H1 (cell line): ENCODE data around the gene CHST4. TPM values are rescaled to one million over a fixed set of nuclear protein-coding genes. Genes with fewer than 3 reads are reported as not detected.
A peak's percentile ranks its signal among the peaks of the same experiment; 100 is the strongest.

Source experiments
- CTCF ChIA-PET: fragments of 300-600 bp; sonication (Branson Sonifier 250); formaldehyde crosslinking; loops from one replicate; lab custom pipeline; 2021; ENCODE audit not compliant: partially characterized antibody; lab: Charles Lee
- POLR2A ChIA-PET: fragments of 300-600 bp; sonication (Branson Sonifier 250); formaldehyde crosslinking; loops from one replicate; lab custom pipeline; 2021; ENCODE audit warnings: inconsistent platforms; ENCODE audit not compliant: partially characterized antibody; lab: Charles Lee
- DNase-seq, 2 experiments: peaks; one replicate each; pipeline versions ENCODE4 v3.0.0 to v3.0.0-alpha.2; 2010 to 2022; ENCODE audit warnings: low spot score in 2 of 2, low read depth in 1 of 2, mixed read lengths in 1 of 2
- FAIRE-seq: peaks from 2 replicates; lab custom pipeline; 2011; peaks lifted over from hg19 to GRCh38; lab: Jason Lieb, UNC
- H2AFZ ChIP-seq: 2 replicates; pipeline ENCODE4 v1.8.1; 2012; ENCODE audit warnings: low read length, inconsistent platforms
- H2AK5ac ChIP-seq: 2 replicates; pipeline ENCODE4 v1.6.1; 2013; ENCODE audit warnings: low read depth, low read length
- H2BK120ac ChIP-seq: replicated peaks from 2 replicates; pipeline ENCODE3; 2013; ENCODE audit warnings: low read depth, low read length, inconsistent platforms
- H2BK12ac ChIP-seq: 2 replicates; pipeline ENCODE4 v1.6.1; 2013; ENCODE audit warnings: low read depth, low read length
- H2BK15ac ChIP-seq: 2 replicates; pipeline ENCODE4 v1.6.1; 2013; ENCODE audit warnings: low read length
- H2BK20ac ChIP-seq: 2 replicates; pipeline ENCODE4 v1.6.1; 2013; ENCODE audit warnings: low read length
- H2BK5ac ChIP-seq: 2 replicates; pipeline ENCODE4 v1.6.1; 2013; ENCODE audit warnings: low read depth, low read length
- H3K14ac ChIP-seq: 2 replicates; pipeline ENCODE4 v1.6.1; 2013; ENCODE audit warnings: inconsistent platforms; ENCODE audit not compliant: insufficient read length
- H3K18ac ChIP-seq: 2 replicates; pipeline ENCODE4 v1.6.1; 2013; ENCODE audit warnings: low read length; ENCODE audit errors: extremely low read depth
- H3K23ac ChIP-seq: 2 replicates; pipeline ENCODE4 v1.6.1; 2013; ENCODE audit warnings: inconsistent platforms; ENCODE audit not compliant: insufficient read length
- H3K23me2 ChIP-seq: 2 replicates; pipeline ENCODE4 v1.6.1; 2013; ENCODE audit warnings: low read depth, low read length
- H3K27ac ChIP-seq: 2 replicates; pipeline ENCODE4 v1.6.1; 2011; ENCODE audit warnings: low read depth, low read length, inconsistent platforms
- H3K27me3 ChIP-seq, 4 experiments: replicated peaks in 1 of 4; 1 replicate in 1 of 4; 2 replicates in 3 of 4; pipeline versions ENCODE4 v1.6.1 to v1.8.1; 2011 to 2013; ENCODE audit warnings: low read length in 3 of 4, mild to moderate bottlenecking in 3 of 4, inconsistent platforms in 2 of 4, mixed read lengths in 2 of 4, moderate library complexity in 1 of 4; ENCODE audit not compliant: control insufficient read depth in 3 of 4, insufficient read depth in 3 of 4; ENCODE audit errors: extremely low read depth in 1 of 4
- H3K36me3 ChIP-seq, 4 experiments: 2 replicates each; pipeline versions ENCODE4 v1.6.1 to v1.8.1; 2011 to 2013; ENCODE audit warnings: mild to moderate bottlenecking in 4 of 4, low read length in 3 of 4, moderate library complexity in 2 of 4, control low read depth in 1 of 4, inconsistent platforms in 1 of 4; ENCODE audit not compliant: insufficient read depth in 4 of 4, control insufficient read depth in 2 of 4
- H3K4ac ChIP-seq: replicated peaks from 2 replicates; pipeline ENCODE3; 2013; ENCODE audit warnings: low read length, low read depth, mixed read lengths, inconsistent platforms; ENCODE audit not compliant: insufficient read length
- H3K4me1 ChIP-seq, 4 experiments: replicated peaks in 1 of 4; 1 replicate in 1 of 4; 2 replicates in 3 of 4; pipeline versions ENCODE4 v1.6.1 to v1.8.1; 2011 to 2013; ENCODE audit warnings: low read length in 3 of 4, inconsistent platforms in 2 of 4, mixed read lengths in 1 of 4; ENCODE audit not compliant: insufficient read depth in 4 of 4, control insufficient read depth in 3 of 4
- H3K4me2 ChIP-seq, 2 experiments: 2 replicates each; pipeline versions ENCODE4 v1.6.1 to v1.8.1; 2011 to 2013; ENCODE audit warnings: low read depth in 2 of 2, low read length in 2 of 2, control low read depth in 1 of 2, inconsistent platforms in 1 of 2, mild to moderate bottlenecking in 1 of 2; ENCODE audit not compliant: insufficient read depth in 1 of 2
- H3K4me3 ChIP-seq, 4 experiments: fragments of 200-600, 300-600 bp in 1 of 4; sonication (generic), shearing (Covaris generic), sonication (Bioruptor Twin) in 1 of 4; 2 replicates each; pipeline versions ENCODE4 v1.5.1 to v1.8.1; 2011 to 2016; ENCODE audit warnings: low read length in 4 of 4, low read depth in 3 of 4, control low read depth in 2 of 4, inconsistent platforms in 2 of 4, mild to moderate bottlenecking in 2 of 4, mixed read lengths in 1 of 4, moderate library complexity in 1 of 4; ENCODE audit not compliant: insufficient read depth in 2 of 4; ENCODE audit errors: extremely low read depth in 1 of 4
- H3K56ac ChIP-seq: replicated peaks from 2 replicates; pipeline ENCODE3; 2013; ENCODE audit warnings: low read depth, mild to moderate bottlenecking, mixed read lengths, low read length, inconsistent platforms; ENCODE audit not compliant: insufficient read length
- H3K79me1 ChIP-seq: 2 replicates; pipeline ENCODE4 v1.6.1; 2013; ENCODE audit warnings: low read depth, low read length, control low read depth
- H3K79me2 ChIP-seq, 2 experiments: 2 replicates each; pipeline versions ENCODE4 v1.6.1 to v1.8.1; 2012 to 2013; ENCODE audit warnings: low read length in 2 of 2, mild to moderate bottlenecking in 2 of 2, inconsistent platforms in 1 of 2; ENCODE audit not compliant: insufficient read depth in 2 of 2, control insufficient read depth in 1 of 2
- H3K9ac ChIP-seq, 4 experiments: replicated peaks in 1 of 4; 1 replicate in 1 of 4; 2 replicates in 3 of 4; pipeline versions ENCODE4 v1.6.1 to v1.8.1; 2011 to 2013; ENCODE audit warnings: low read depth in 3 of 4, low read length in 3 of 4, control low read depth in 2 of 4, mild to moderate bottlenecking in 2 of 4, moderate library complexity in 2 of 4, inconsistent platforms in 1 of 4; ENCODE audit errors: extremely low read depth in 1 of 4
- H3K9me3 ChIP-seq, 2 experiments: 2 replicates each; pipeline versions ENCODE4 v1.6.1 to v1.8.1; 2012 to 2013; ENCODE audit warnings: mild to moderate bottlenecking in 2 of 2, moderate library complexity in 2 of 2, control low read depth in 1 of 2, inconsistent platforms in 1 of 2, low read depth in 1 of 2, low read length in 1 of 2, mixed read lengths in 1 of 2; ENCODE audit not compliant: insufficient read depth in 2 of 2
- H4K20me1 ChIP-seq, 2 experiments: replicated peaks in 1 of 2; 2 replicates each; pipeline versions ENCODE3 to v1.8.1; 2011 to 2013; ENCODE audit warnings: inconsistent platforms in 2 of 2, low read length in 2 of 2, mild to moderate bottlenecking in 1 of 2; ENCODE audit not compliant: insufficient read depth in 2 of 2, control insufficient read depth in 1 of 2
- H4K5ac ChIP-seq: 2 replicates; pipeline ENCODE4 v1.6.1; 2013; ENCODE audit warnings: low read length, low read depth, mixed read lengths, inconsistent platforms; ENCODE audit not compliant: insufficient read length
- H4K8ac ChIP-seq: 2 replicates; pipeline ENCODE4 v1.8.0; 2013; ENCODE audit warnings: mild to moderate bottlenecking, moderate library complexity, low read length, inconsistent platforms; ENCODE audit not compliant: insufficient read depth; ENCODE audit errors: extremely low read depth
- H4K91ac ChIP-seq: replicated peaks from 2 replicates; pipeline ENCODE3; 2013; ENCODE audit warnings: low read length, mixed read lengths, inconsistent platforms; ENCODE audit not compliant: insufficient read length
- CEBPB ChIP-seq: IDR thresholded peaks from 2 replicates; pipeline ENCODE4 v1.6.1; 2012; ENCODE audit warnings: low read depth, low read length
- CTBP2 ChIP-seq: IDR thresholded peaks from 2 replicates; pipeline ENCODE4 v1.7.0; 2011; ENCODE audit warnings: borderline replicate concordance, mild to moderate bottlenecking, moderate library complexity, mixed read lengths, low read length; ENCODE audit not compliant: insufficient read depth, insufficient read length
- EP300 ChIP-seq, 2 experiments: IDR thresholded peaks; 1 replicate in 1 of 2; 2 replicates in 1 of 2; pipeline ENCODE4 v1.6.1; 2011 to 2012; ENCODE audit warnings: low read depth in 2 of 2, low read length in 2 of 2, mild to moderate bottlenecking in 2 of 2, borderline replicate concordance in 1 of 2, inconsistent platforms in 1 of 2, moderate library complexity in 1 of 2
- GTF2F1 ChIP-seq: IDR thresholded peaks from 2 replicates; pipeline ENCODE4 v1.6.1; 2012; ENCODE audit warnings: low read depth, low read length, improper control_type of control experiment, borderline replicate concordance
- HDAC2 ChIP-seq, 2 experiments: fragments of 300-600 bp in 1 of 2; sonication (generic) in 1 of 2; IDR thresholded peaks; 2 replicates each; pipeline ENCODE4 v1.6.1; 2011 to 2012; ENCODE audit warnings: low read depth in 2 of 2, low read length in 2 of 2, mild to moderate bottlenecking in 2 of 2, moderate library complexity in 2 of 2, borderline replicate concordance in 1 of 2, inconsistent platforms in 1 of 2
- JUN ChIP-seq: IDR thresholded peaks from 2 replicates; pipeline ENCODE4 v1.6.1; 2011; ENCODE audit warnings: low read depth, mild to moderate bottlenecking, improper control_type of control experiment, low read length
- JUND ChIP-seq: IDR thresholded peaks from 2 replicates; pipeline ENCODE4 v1.6.1; 2011; ENCODE audit warnings: mild to moderate bottlenecking, improper control_type of control experiment, low read length
- POLR2AphosphoS5 ChIP-seq: IDR thresholded peaks from 2 replicates; pipeline ENCODE4 v1.6.1; 2011; ENCODE audit warnings: low read depth, low read length
- RXRA ChIP-seq: IDR thresholded peaks from 2 replicates; pipeline ENCODE4 v1.6.1; 2011; ENCODE audit warnings: low read depth, mild to moderate bottlenecking, low read length, moderate library complexity; ENCODE audit not compliant: insufficient read depth
- SIRT6 ChIP-seq: IDR thresholded peaks from one replicate; pipeline ENCODE4 v1.7.1; 2012; ENCODE audit warnings: low read length, inconsistent platforms
- SP1 ChIP-seq: IDR thresholded peaks from 2 replicates; pipeline ENCODE4 v1.6.1; 2011; ENCODE audit warnings: low read depth, low read length
- SUZ12 ChIP-seq: fragments of 200-600 bp; sonication (generic); IDR thresholded peaks from 2 replicates; pipeline ENCODE4 v1.6.1; 2012; ENCODE audit warnings: mild to moderate bottlenecking, inconsistent platforms, low read length, moderate library complexity, mixed read lengths
- ZNF274 ChIP-seq: IDR thresholded peaks from 2 replicates; pipeline ENCODE4 v1.7.0; 2012; ENCODE audit warnings: low read length, borderline replicate concordance; ENCODE audit errors: extremely low read depth
- WGBS, 2 experiments: shearing (Covaris generic) in 1 of 2; methylation state at CpG; one replicate each; pipeline versions ENCODE4 v1.1.6 to v1.1.7; 2013 to 2015; ENCODE audit warnings: low lambda C conversion rate in 2 of 2, mixed read lengths in 2 of 2, inconsistent platforms in 1 of 2, low coverage in 1 of 2, missing lambda C conversion rate in 1 of 2; ENCODE audit not compliant: insufficient replicate concordance in 2 of 2, insufficient coverage in 1 of 2, insufficient read length in 1 of 2; ENCODE audit errors: extremely low coverage in 1 of 2, missing lambda C conversion rate in 1 of 2; 5-methylcytosine and 5-hydroxymethylcytosine counted together
- polyA plus RNA-seq, 7 experiments: library from polyadenylated mRNA; depleted of rRNA in 3 of 7; stranded (reverse) in 5 of 7; unstranded in 2 of 7; fragments of >200 nt in 5 of 7; fragments of 200-250 nt in 2 of 7; gene quantifications; 1 replicate in 5 of 7; 2 replicates in 1 of 7; 4 replicates in 1 of 7; pipeline versions ENCODE4 v1.2.1 to v1.2.3, GENCODE V29; 2011 to 2013; ENCODE audit warnings: missing spikeins in 2 of 7, mixed read lengths in 2 of 7
- total RNA-seq: library from RNA; stranded (reverse); fragmentation: NEBNext Ultra II Directional; extraction: Animal tissue kit (Norgen Biotek cat#: 25700); gene quantifications from 2 replicates; pipeline ENCODE4 v1.2.1, GENCODE V29; 2021
- TF ChIP-seq, protein P1 (sequence below): IDR thresholded peaks from 2 replicates; pipeline ENCODE4 v1.6.1; 2012; ENCODE audit warnings: inconsistent platforms

The CHST4 gene
- total and polyA plus RNA-seq, 2 of the 8 experiments (the other 6 are each of a cell fraction or from before 2014, with no cell fraction given), result 12.1 to 14.6 TPM

GRCh38 chr16:71567931-71568330 is 41.7 kb downstream of the CHST4 start:
- H3K4ac ChIP-seq, result no peak overlapping the region
- POLR2A ChIA-PET, result no interaction called here
- TF ChIP-seq SUZ12 (no peak), ZNF274 (no peak), SP1 (no peak), SIRT6 (no peak), POLR2AphosphoS5 (no peak), CEBPB (no peak), JUN (no peak), JUND (no peak), HDAC2 (IDR thresholded peaks at IDR 0.05; ENCODE audit: borderline replicate concordance in 1 of 2, low read depth in 2 of 2, low read length in 2 of 2) (no peak), CTBP2 (no peak), GTF2F1 (no peak), EP300 (IDR thresholded peaks at IDR 0.05; ENCODE audit: borderline replicate concordance in 1 of 2, low read depth in 2 of 2, low read length in 2 of 2) (no peak), RXRA (no peak)
- TF ChIP-seq, protein P1, sequence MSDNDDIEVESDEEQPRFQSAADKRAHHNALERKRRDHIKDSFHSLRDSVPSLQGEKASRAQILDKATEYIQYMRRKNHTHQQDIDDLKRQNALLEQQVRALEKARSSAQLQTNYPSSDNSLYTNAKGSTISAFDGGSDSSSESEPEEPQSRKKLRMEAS, result no peak

More at GRCh38 chr16:71567931-71568330, 41.7 kb downstream of the CHST4 start:
- DNase-seq (no peak), FAIRE-seq (no peak)
- 96% methylated on average over 8 of the region's 8 CpGs; no CpG with 5 or more reads in 1 of the 2 experiments for WGBS, 2 experiments
- Histone ChIP-seq H2BK120ac (no peak overlapping the region), H3K27ac (no peak overlapping the region), H3K23me2 (peaks cover 5% of the 10 kb centered on the region; the same call in 1 of the 2 replicates), H3K4me3 (no peak overlapping the region), H3K9ac (0 out of 7 replicates have a peak overlapping the region, but pooled peaks of 1 of the 4 experiments have one; percentile 2), H3K4me1 (peaks cover 0 to 2% (median 0%) of the 10 kb centered on the region in 4 experiments; a peak in 1 of 7 replicates), H3K36me3 (no peaks in the 10 kb centered on the region), H3K56ac (no peak overlapping the region), H2AK5ac (no peak overlapping the region), H3K79me1 (no peaks in the 10 kb centered on the region), H4K20me1 (no peaks in the 10 kb centered on the region), H3K14ac (no peak overlapping the region), H4K8ac (no peak overlapping the region), H3K9me3 (no peaks in the 10 kb centered on the region), H2BK5ac (no peak overlapping the region), H3K23ac (no peak overlapping the region), H2BK12ac (no peak overlapping the region), H4K91ac (no peak overlapping the region), H2AFZ (no peak overlapping the region), H2BK15ac (no peak overlapping the region), H4K5ac (no peak overlapping the region), H3K18ac (no peak overlapping the region), H3K4me2 (no peak overlapping the region), H2BK20ac (no peak overlapping the region), H3K79me2 (no peaks in the 10 kb centered on the region), H3K27me3 (no peaks in the 10 kb centered on the region)
- CTCF ChIA-PET, result interaction anchor here (1.5 to 15.5 kb wide), 3 partner anchors 15 to 42 kb away, joined by 3 to 89 read pairs (median 39); no protein-coding TSS in a partner anchor
